GM20000 (cell line): ENCODE measurements around the gene TRIP13.
"Not testable (repeated sequence)": the region's sequence is repeated elsewhere in the genome, so short reads cannot be mapped to it uniquely, and the experiment has no call there.

Source experiments
- DNase-seq: peaks from one replicate; pipeline ENCODE4 v3.0.0; 2012; ENCODE audit warnings: low spot score
- TF ChIP-seq, protein P1 (sequence below): IDR thresholded peaks from 2 replicates; pipeline ENCODE4 v1.5.1; 2012; ENCODE audit warnings: mild to moderate bottlenecking, control low read depth; ENCODE audit errors: extremely low read depth, missing control alignments

Gene TRIP13

DNA sequence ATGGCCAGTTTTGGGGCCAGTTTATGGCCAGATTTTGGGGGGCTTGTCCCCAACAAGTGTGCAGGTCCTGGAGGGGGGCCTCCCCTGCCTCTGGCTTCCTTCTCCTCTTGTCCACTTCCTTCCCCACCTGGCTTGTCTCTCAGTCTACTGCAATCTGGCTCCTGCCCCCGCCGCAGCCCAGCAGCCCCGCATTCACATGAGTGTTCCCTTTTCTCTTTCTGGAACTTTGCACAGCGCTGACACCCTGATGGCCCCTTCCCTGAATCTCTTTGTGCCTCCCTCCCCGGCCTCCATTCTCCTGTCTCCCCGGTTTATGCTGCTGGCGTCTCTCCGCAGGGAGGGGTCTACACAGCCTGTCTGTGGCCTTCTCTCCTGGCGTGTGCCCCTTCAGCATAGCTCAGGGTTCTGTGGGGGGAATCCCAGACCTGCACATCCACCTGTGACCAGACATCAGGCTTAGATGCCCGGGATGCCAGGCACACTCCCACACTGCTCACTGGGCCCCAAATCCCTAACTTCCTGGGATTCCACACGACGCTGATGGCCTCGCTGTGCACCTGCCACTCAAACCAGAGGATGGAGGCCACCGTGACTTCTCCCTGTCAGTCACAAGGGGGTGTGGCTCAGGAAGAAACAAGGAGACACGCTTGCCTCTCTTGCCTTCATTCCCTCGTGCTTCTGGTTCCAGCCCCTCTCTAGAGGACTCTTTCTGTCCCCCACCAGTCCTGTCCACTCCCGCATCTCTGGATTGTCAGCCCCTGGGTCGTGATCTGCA, 17.5 kb downstream of the TRIP13 start:
- TF ChIP-seq, protein P1, sequence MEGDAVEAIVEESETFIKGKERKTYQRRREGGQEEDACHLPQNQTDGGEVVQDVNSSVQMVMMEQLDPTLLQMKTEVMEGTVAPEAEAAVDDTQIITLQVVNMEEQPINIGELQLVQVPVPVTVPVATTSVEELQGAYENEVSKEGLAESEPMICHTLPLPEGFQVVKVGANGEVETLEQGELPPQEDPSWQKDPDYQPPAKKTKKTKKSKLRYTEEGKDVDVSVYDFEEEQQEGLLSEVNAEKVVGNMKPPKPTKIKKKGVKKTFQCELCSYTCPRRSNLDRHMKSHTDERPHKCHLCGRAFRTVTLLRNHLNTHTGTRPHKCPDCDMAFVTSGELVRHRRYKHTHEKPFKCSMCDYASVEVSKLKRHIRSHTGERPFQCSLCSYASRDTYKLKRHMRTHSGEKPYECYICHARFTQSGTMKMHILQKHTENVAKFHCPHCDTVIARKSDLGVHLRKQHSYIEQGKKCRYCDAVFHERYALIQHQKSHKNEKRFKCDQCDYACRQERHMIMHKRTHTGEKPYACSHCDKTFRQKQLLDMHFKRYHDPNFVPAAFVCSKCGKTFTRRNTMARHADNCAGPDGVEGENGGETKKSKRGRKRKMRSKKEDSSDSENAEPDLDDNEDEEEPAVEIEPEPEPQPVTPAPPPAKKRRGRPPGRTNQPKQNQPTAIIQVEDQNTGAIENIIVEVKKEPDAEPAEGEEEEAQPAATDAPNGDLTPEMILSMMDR: no peak
- no peak for DNase-seq

DNA sequence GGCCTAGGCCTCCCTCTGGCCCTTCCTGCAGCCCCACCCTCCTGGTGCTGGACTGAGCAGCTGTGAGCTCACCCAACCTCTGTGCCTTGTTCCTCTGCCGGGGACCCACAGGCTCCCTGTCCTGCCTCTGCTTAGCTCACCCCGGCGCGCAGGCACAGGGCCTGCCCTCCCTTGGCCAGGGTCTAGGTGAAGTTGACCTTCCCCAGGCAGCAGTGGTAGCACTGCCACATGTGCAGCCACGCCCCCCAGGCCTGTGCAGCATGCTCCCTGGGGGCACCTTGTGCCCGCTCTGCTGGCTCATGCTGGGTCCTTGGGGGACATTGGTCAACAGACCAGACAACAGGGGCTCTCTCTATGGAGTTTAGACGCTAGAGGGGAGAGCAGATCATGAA, 18.1 kb downstream of the TRIP13 start:
- DNase-seq: no peak
- TF ChIP-seq, protein P1: no peak

GRCh38 chr5:911601-912000, 18.9 kb downstream of the TRIP13 start:
- DNase-seq: no peak
- TF ChIP-seq, protein P1: no peak

DNA sequence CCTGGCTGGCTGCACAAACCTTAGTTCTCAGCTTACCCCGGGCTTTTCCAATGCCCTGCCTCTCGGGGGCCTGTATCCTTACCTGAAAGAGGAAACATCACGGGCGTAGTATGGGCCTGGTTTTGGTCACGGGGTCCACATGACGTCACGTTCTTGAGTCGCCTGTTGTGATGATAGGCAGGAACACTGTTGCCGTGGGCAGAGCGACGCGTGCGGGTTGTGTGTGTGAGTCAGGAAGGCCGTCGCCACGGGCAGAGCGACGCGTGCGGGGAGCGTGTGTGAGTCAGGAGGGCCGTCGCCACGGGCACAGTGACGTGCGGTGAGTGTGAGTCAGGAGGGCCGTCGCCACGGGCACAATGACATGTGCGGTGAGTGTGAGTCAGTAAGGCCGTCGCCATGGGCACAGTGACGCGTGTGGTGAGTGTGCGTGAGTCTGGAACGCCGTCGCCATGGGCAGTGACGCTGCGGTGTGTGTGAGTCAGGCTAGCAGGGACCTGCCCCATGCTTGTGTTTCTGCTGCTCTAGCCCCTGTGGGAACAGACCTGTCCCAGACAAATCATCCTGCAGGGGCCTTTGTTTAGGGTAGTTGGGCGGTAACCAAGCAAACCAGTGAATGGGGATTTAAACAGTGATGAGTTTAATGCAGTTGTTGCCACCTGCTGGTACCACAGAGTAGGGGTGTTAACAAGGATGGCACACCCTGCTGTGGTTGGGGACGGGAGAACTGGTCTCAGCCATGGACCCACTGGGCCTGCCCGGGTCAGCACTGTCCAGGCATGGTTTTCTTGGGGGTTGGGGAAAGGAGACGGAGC, 19.8 kb downstream of the TRIP13 start:
- no peak for DNase-seq
- TF ChIP-seq, protein P1: no peak

DNA sequence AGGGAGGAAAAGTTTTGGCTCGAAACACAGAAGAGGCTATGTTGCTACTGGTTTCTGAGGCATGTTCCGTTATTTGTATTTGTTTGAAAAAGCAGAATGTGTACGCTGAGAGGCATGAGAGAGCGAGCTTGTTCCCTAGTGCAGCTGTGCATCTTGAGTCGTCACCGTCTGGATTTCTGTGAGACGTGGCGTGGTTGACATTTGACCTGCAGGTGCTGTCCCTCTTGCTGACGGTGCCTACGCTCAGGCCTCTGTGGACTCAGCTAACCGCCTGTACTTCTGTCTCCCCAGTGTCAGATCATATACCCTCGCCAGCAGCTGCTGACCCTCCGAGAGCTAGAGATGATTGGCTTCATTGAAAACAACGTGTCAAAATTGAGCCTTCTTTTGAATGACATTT, 21.5 kb downstream of the TRIP13 start:
- TF ChIP-seq, protein P1: no peak
- no peak for DNase-seq

DNA sequence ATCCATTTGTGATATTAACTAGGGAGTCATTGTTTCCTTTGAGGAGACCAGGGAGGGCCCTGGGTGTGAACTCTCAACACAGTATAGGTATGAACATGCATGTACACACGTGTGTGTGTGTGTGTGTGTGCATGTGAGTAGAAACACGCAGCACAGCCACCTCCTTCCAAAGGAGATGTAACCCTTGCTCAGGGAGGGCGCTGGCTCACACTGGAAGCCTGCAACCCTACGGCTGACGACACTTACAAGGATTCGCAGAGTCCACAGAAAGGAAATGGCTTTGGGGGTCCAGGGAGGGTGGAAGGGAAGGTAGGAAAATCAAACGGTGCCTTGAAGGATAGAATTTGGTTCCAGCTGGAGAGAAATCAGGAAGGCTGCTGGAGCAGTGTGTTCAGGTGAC, 21.9 kb downstream of the TRIP13 start:
- TF ChIP-seq, protein P1: no peak
- DNase-seq: no peak

DNA sequence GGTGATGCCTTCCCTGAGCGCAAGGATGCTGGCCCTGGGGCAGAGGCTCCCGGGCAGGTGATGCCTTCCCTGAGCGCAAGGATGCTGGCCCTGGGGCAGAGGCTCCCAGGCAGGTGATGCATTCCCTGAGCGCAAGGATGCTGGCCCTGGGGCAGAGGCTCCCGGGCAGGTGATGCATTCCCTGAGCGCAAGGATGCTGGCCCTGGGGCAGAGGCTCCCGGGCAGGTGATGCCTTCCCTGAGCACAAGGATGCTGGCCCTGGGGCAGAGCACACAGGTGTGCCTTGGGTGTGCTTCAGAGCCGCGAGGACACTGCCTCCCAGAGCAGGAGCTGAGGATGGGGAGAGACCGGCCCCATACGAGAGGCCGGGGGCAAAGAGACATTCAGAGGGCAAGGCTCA, 22.7 kb downstream of the TRIP13 start:
- not testable (repeated sequence) for DNase-seq
